BLaER1 treated with 17β-estradiol and CSF1 and Interleukin-3, amounts not matched to agents 10 nM and 100 nM (cell line): ENCODE measurements around the gene COL18A1.

Experiments used
- H3K27ac ChIP-seq, 11 experiments: shearing (Covaris generic); formaldehyde crosslinking; 2 replicates each; pipeline ENCODE4 v1.8.1; 2022
- H3K27me3 ChIP-seq, 11 experiments: shearing (Covaris generic); formaldehyde crosslinking; 2 replicates each; pipeline ENCODE4 v1.8.1; 2022
- H3K36me3 ChIP-seq, 11 experiments: shearing (Covaris generic); formaldehyde crosslinking; 2 replicates each; pipeline ENCODE4 v1.8.1; 2022
- H3K4me1 ChIP-seq, 10 experiments: shearing (Covaris generic); formaldehyde crosslinking; 2 replicates each; pipeline ENCODE4 v1.8.1; 2022
- H3K4me2 ChIP-seq, 11 experiments: shearing (Covaris generic); formaldehyde crosslinking; 2 replicates each; pipeline ENCODE4 v1.8.1; 2022
- H3K4me3 ChIP-seq, 10 experiments: shearing (Covaris generic); formaldehyde crosslinking; 2 replicates each; pipeline ENCODE4 v1.8.1; 2022
- H3K9ac ChIP-seq, 11 experiments: shearing (Covaris generic); formaldehyde crosslinking; 2 replicates each; pipeline ENCODE4 v1.8.1; 2022
- H3K9me3 ChIP-seq, 11 experiments: shearing (Covaris generic); formaldehyde crosslinking; replicated peaks in 1 of 11; 2 replicates each; pipeline ENCODE4 v1.8.1; 2022
- H4K20me1 ChIP-seq, 11 experiments: shearing (Covaris generic); formaldehyde crosslinking; 2 replicates each; pipeline ENCODE4 v1.8.1; 2022
- Cebpa-rat ChIP-seq, 11 experiments: shearing (Covaris generic); IDR thresholded peaks; 2 replicates each; pipeline ENCODE4 v1.8.1; 2022

COL18A1 gene

GRCh38 chr21:45427331-45428271 lies 22.6 kb downstream of the COL18A1 start:
- H3K9ac ChIP-seq: no peak overlapping the region
- H3K36me3 ChIP-seq: no peaks in the 10 kb centered on the region
- TF ChIP-seq Cebpa-rat (IDR thresholded peaks at IDR 0.05): no peak
- H4K20me1 ChIP-seq: peaks cover 0 to 4% (median 0%) of the 10 kb centered on the region in 11 experiments; a peak in 2 of 22 replicates
- no peak overlapping the region for H3K4me2 ChIP-seq
- H3K27me3 ChIP-seq: no peaks in the 10 kb centered on the region
- H3K4me3 ChIP-seq: no peak overlapping the region
- no peaks in the 10 kb centered on the region; a peak in 2 of 20 replicates for H3K4me1 ChIP-seq
- H3K27ac ChIP-seq: no peak overlapping the region
- no peaks in the 10 kb centered on the region for H3K9me3 ChIP-seq

DNA sequence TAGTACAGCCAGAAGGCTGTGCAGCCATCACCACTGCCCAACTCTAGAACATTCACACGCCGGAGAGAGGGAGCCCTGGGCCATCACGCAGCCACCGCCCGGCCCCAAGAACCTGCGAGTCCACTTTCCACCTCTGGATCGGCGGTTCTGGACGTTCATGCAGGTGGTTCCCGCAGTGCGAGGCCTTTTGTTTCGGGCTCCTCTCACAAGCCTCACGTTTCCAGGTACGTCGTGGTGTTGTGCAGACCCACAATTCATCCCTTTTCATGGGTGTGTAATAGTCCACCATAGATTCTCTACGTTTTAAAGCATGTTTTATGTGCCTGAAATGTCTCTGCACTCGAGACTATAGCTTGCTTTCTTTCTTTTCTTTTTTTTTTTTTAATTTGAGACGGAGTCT lies 23.6 kb downstream of the COL18A1 start:
- H3K4me2 ChIP-seq: no peak overlapping the region
- TF ChIP-seq Cebpa-rat (IDR thresholded peaks at IDR 0.05): no peak
- H3K4me1 ChIP-seq: no peaks in the 10 kb centered on the region; a peak in 2 of 20 replicates
- H3K36me3 ChIP-seq: no peaks in the 10 kb centered on the region
- no peak overlapping the region for H3K27ac ChIP-seq
- no peak overlapping the region for H3K9ac ChIP-seq
- H3K4me3 ChIP-seq: no peak overlapping the region
- H3K27me3 ChIP-seq: no peaks in the 10 kb centered on the region
- H4K20me1 ChIP-seq: peaks cover 0 to 4% (median 0%) of the 10 kb centered on the region in 11 experiments; a peak in 2 of 22 replicates
- H3K9me3 ChIP-seq: no peaks in the 10 kb centered on the region

GRCh38 chr21:45429221-45430175 lies 24.5 kb downstream of the COL18A1 start:
- TF ChIP-seq Cebpa-rat (IDR thresholded peaks at IDR 0.05): no peak
- no peaks in the 10 kb centered on the region for H3K36me3 ChIP-seq
- no peak overlapping the region for H3K4me3 ChIP-seq
- H3K4me2 ChIP-seq: no peak overlapping the region
- H3K9me3 ChIP-seq: no peaks in the 10 kb centered on the region
- no peaks in the 10 kb centered on the region for H3K27me3 ChIP-seq
- peaks cover 0 to 8% (median 2%) of the 10 kb centered on the region in 10 experiments; a peak in 13 of 20 replicates for H3K4me1 ChIP-seq
- H3K27ac ChIP-seq: no peak overlapping the region
- H4K20me1 ChIP-seq: peaks cover 0 to 3% (median 0%) of the 10 kb centered on the region in 11 experiments; a peak in 2 of 22 replicates
- no peak overlapping the region for H3K9ac ChIP-seq

GRCh38 chr21:45430521-45431501 lies 25.8 kb downstream of the COL18A1 start:
- no peak for TF ChIP-seq Cebpa-rat (IDR thresholded peaks at IDR 0.05)
- Histone ChIP-seq H4K20me1 (peaks cover 0 to 4% (median 0%) of the 10 kb centered on the region in 11 experiments; a peak in 2 of 22 replicates), H3K27ac (no peak overlapping the region), H3K4me1 (peaks cover 6 to 20% (median 14%) of the 10 kb centered on the region in 10 experiments; a peak in 19 of 20 replicates), H3K9ac (no peak overlapping the region), H3K4me3 (no peak overlapping the region), H3K4me2 (no peak overlapping the region), H3K27me3 (no peaks in the 10 kb centered on the region), H3K9me3 (no peaks in the 10 kb centered on the region), H3K36me3 (no peaks in the 10 kb centered on the region)

DNA sequence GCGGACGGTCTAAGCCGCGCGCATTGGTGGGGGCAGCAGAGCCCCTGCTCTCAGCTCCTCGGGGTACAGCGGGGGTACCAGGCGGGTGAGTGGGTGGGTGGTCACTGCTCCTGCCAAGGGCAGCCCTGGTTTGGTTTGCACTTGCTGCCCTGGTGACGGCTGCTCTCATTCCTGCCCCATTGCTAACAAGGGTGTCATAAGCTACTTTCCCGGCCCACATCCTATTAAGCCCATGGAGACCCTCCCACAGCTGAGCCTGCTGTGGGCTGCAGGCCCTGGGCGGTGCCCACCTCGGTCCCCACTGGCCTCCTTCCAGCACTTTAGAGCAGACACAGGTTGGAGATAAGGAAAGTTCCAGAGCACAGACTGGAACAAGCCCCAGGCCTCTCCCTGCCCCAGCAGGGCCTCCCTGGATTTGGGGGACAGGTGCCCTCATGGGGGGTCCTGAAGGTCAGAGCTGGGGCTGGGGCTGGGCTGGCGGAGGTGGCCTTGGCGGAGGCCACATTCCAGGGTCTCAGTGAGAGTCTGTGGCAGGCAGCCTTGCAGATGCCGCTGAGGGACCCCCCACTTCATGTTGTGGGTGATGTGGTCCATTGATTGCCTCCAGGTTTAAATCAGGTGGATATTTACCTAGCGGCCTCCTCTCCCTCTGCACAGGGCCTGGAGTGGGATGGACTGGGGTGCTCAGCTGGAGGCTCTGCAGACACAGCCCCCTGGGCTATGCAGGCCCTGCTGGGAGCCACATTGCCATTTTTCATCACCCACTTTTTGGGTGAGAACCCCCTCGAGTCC lies 27.0 kb downstream of the COL18A1 start:
- Histone ChIP-seq H3K9me3 (no peaks in the 10 kb centered on the region), H3K4me1 (peaks cover 16 to 30% (median 24%) of the 10 kb centered on the region in 10 experiments), H3K36me3 (no peaks in the 10 kb centered on the region), H4K20me1 (peaks cover 0 to 4% (median 0%) of the 10 kb centered on the region in 11 experiments; a peak in 2 of 22 replicates), H3K4me3 (no peak overlapping the region), H3K9ac (no peak overlapping the region), H3K4me2 (no peak overlapping the region), H3K27me3 (no peaks in the 10 kb centered on the region), H3K27ac (no peak overlapping the region)
- no peak for TF ChIP-seq Cebpa-rat (IDR thresholded peaks at IDR 0.05)

DNA sequence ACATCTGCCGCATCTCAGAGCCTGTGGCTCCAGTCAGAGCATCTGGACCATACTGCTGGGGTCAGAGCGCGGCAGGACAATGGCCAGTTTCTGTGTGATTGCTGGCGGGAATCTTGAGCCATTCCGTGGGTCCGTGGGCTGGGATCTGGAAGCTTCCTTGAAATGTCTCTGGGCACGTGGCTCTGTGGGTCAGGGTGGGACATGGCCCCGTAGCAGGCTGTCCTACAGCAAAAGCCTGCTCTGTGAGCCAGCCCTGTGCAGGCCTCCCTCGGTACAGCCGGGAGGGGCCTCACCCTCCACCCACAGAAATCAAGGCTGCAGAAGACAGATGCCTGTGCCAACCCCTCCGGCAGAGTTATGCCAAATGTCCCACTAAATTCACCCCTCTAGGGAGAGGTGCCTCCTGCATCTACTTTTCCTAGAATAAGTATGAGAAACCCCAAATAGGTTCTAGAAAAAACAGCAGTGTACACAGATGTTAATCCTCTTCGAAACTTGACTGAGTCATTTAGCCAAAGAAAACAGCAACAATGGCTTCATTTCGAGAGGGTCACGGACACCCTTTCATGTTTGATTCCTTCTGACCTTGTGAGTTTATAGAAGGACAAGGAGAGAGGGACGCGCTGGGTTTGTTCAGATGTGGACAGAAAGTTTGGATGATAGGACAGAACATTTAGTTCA lies 27.8 kb downstream of the COL18A1 start:
- peaks cover 16 to 30% (median 24%) of the 10 kb centered on the region in 10 experiments for H3K4me1 ChIP-seq
- H3K27ac ChIP-seq: no peak overlapping the region
- H3K9ac ChIP-seq: no peak overlapping the region
- no peaks in the 10 kb centered on the region for H3K27me3 ChIP-seq
- H3K36me3 ChIP-seq: no peaks in the 10 kb centered on the region
- H3K9me3 ChIP-seq: no peaks in the 10 kb centered on the region
- H3K4me3 ChIP-seq: no peak overlapping the region
- H4K20me1 ChIP-seq: peaks cover 0 to 4% (median 0%) of the 10 kb centered on the region in 11 experiments; a peak in 2 of 22 replicates
- H3K4me2 ChIP-seq: no peak overlapping the region
- no peak for TF ChIP-seq Cebpa-rat (IDR thresholded peaks at IDR 0.05)

GRCh38 chr21:45433301-45433700 lies 28.3 kb downstream of the COL18A1 start:
- H3K9ac ChIP-seq: no peak overlapping the region
- no peak for TF ChIP-seq Cebpa-rat (IDR thresholded peaks at IDR 0.05)
- no peak overlapping the region for H3K4me2 ChIP-seq

More at GRCh38 chr21:45433301-45433700, 28.3 kb downstream of the COL18A1 start:
- H4K20me1 ChIP-seq: peaks cover 0 to 4% (median 0%) of the 10 kb centered on the region in 11 experiments; a peak in 2 of 22 replicates
- no peaks in the 10 kb centered on the region for H3K36me3 ChIP-seq
- H3K4me3 ChIP-seq: no peak overlapping the region
- no peak overlapping the region for H3K27ac ChIP-seq
- no peaks in the 10 kb centered on the region for H3K27me3 ChIP-seq
- H3K9me3 ChIP-seq: no peaks in the 10 kb centered on the region
- H3K4me1 ChIP-seq: peaks cover 16 to 30% (median 25%) of the 10 kb centered on the region in 10 experiments
